Epithelial cell of esophagus (primary cell): ENCODE data around the gene NIPAL4.

Experiments used
- DNase-seq: peaks from one replicate; pipeline ENCODE4 v3.0.0; 2010; ENCODE audit warnings: low read depth
- H3K4me3 ChIP-seq: 2 replicates; pipeline ENCODE4 v1.5.1; 2011; ENCODE audit warnings: mild to moderate bottlenecking, low read length, control low read depth
- CTCF ChIP-seq: IDR thresholded peaks from 2 replicates; pipeline ENCODE4 v1.5.1; 2011; ENCODE audit warnings: low read depth, mild to moderate bottlenecking, low read length, control low read depth, inconsistent platforms; ENCODE audit not compliant: insufficient read depth; ENCODE audit errors: missing control alignments

The NIPAL4 gene

GRCh38 chr5:157470631-157471030 is 10.6 kb downstream of the NIPAL4 start:
- no peak overlapping the region for H3K4me3 ChIP-seq
- no peak for TF ChIP-seq CTCF
- no peak for DNase-seq

- DNase-seq, result peak; percentile 37
- TF ChIP-seq CTCF, result peak; percentile 71
- no peak overlapping the region for H3K4me3 ChIP-seq
Observed at GRCh38 chr5:157471709-157472108, 11.7 kb downstream of the NIPAL4 start.

- no peak for TF ChIP-seq CTCF
- DNase-seq, result no peak
- H3K4me3 ChIP-seq, result no peak overlapping the region
Observed at GRCh38 chr5:157473383-157474320, 13.6 kb downstream of the NIPAL4 start.

GRCh38 chr5:157475432-157475831 is 15.4 kb downstream of the NIPAL4 start:
- TF ChIP-seq CTCF, result no peak
- H3K4me3 ChIP-seq, result no peak overlapping the region
- no peak for DNase-seq

GRCh38 chr5:157476702-157477408 is 16.8 kb downstream of the NIPAL4 start:
- peak; percentile 77 for DNase-seq
- TF ChIP-seq CTCF, result peak; percentile 88
- H3K4me3 ChIP-seq, result no peak overlapping the region

- no peak for TF ChIP-seq CTCF
- DNase-seq, result no peak
- H3K4me3 ChIP-seq, result no peak overlapping the region
Observed at GRCh38 chr5:157477814-157478494, 17.9 kb downstream of the NIPAL4 start.
